Measurements from ENCODE around the gene MATCAP1.

Gene MATCAP1

GRCh38 chr16:67212766-67213165 lies 29.0 kb upstream of the MATCAP1 start:
- Histone ChIP-seq H3F3A (ENCODE audit: insufficient read depth, low read length) (no peaks in the 10 kb centered on the region), H3K79me2 (ENCODE audit: low read length) (no peaks in the 10 kb centered on the region), H4K20me1 (ENCODE audit: insufficient read depth, low read length) (no peaks in the 10 kb centered on the region), H3K4me2 (ENCODE audit: low read depth, low read length) (no peak overlapping the region), H2AFZ (ENCODE audit: low read length) (no peak overlapping the region), H3K4me1 (ENCODE audit: low read length) (no peaks in the 10 kb centered on the region), H3K36me3 (replicated peaks; ENCODE audit: insufficient read depth, low read length) (no peaks in the 10 kb centered on the region), H3K9me3 (replicated peaks; ENCODE audit: insufficient read depth, low read length) (no peaks in the 10 kb centered on the region), H3K27ac (ENCODE audit: low read length) (no peak overlapping the region), H3K9ac (ENCODE audit: low read length) (no peak overlapping the region), H3K27me3 (replicated peaks; ENCODE audit: insufficient read depth, low read length) (no peaks in the 10 kb centered on the region; the same call in 1 of the 2 replicates), H3K9me2 (replicated peaks; ENCODE audit: insufficient read depth, low read length) (no peaks in the 10 kb centered on the region), H3K4me3 (ENCODE audit: low read length) (no peak overlapping the region)
- DNase-seq, result no peak
- TF ChIP-seq EZH2phosphoT487 (IDR thresholded peaks at IDR 0.05; ENCODE audit: low read length) (no peak), EZH2 (optimal IDR thresholded peaks at IDR 0.05; ENCODE audit: low read depth, low read length) (no peak), CTCF (IDR thresholded peaks at IDR 0.05; ENCODE audit: low read length) (no peak)

- no peak for DNase-seq
- Histone ChIP-seq H2AFZ (ENCODE audit: low read length) (no peak overlapping the region), H3K4me1 (ENCODE audit: low read length) (no peaks in the 10 kb centered on the region), H3K9ac (ENCODE audit: low read length) (no peak overlapping the region), H3K9me2 (replicated peaks; ENCODE audit: insufficient read depth, low read length) (no peaks in the 10 kb centered on the region), H3K9me3 (replicated peaks; ENCODE audit: insufficient read depth, low read length) (no peaks in the 10 kb centered on the region), H4K20me1 (ENCODE audit: insufficient read depth, low read length) (no peaks in the 10 kb centered on the region), H3K36me3 (replicated peaks; ENCODE audit: insufficient read depth, low read length) (no peaks in the 10 kb centered on the region), H3K4me3 (ENCODE audit: low read length) (no peak overlapping the region), H3K27me3 (replicated peaks; ENCODE audit: insufficient read depth, low read length) (no peaks in the 10 kb centered on the region; the same call in 1 of the 2 replicates), H3K27ac (ENCODE audit: low read length) (no peak overlapping the region), H3F3A (ENCODE audit: insufficient read depth, low read length) (no peaks in the 10 kb centered on the region), H3K79me2 (ENCODE audit: low read length) (no peaks in the 10 kb centered on the region), H3K4me2 (ENCODE audit: low read depth, low read length) (no peak overlapping the region)
- TF ChIP-seq EZH2 (optimal IDR thresholded peaks at IDR 0.05; ENCODE audit: low read depth, low read length), result no peak
- no peak for TF ChIP-seq CTCF (IDR thresholded peaks at IDR 0.05; ENCODE audit: low read length)
- no peak for TF ChIP-seq EZH2phosphoT487 (IDR thresholded peaks at IDR 0.05; ENCODE audit: low read length)
These were observed 27.9 kb upstream of the MATCAP1 start for GRCh38 chr16:67211674-67212073.

- H4K20me1 ChIP-seq (ENCODE audit: insufficient read depth, low read length), result no peaks in the 10 kb centered on the region
- TF ChIP-seq EZH2phosphoT487 (IDR thresholded peaks at IDR 0.05; ENCODE audit: low read length) (no peak), EZH2 (optimal IDR thresholded peaks at IDR 0.05; ENCODE audit: low read depth, low read length) (no peak), CTCF (IDR thresholded peaks at IDR 0.05; ENCODE audit: low read length) (no peak)
- H3K27me3 ChIP-seq (replicated peaks; ENCODE audit: insufficient read depth, low read length), result no peaks in the 10 kb centered on the region
- no peak overlapping the region for H3K9ac ChIP-seq (ENCODE audit: low read length)
- no peak for DNase-seq
- no peak overlapping the region for H3K4me3 ChIP-seq (ENCODE audit: low read length)
- no peaks in the 10 kb centered on the region for H3K79me2 ChIP-seq (ENCODE audit: low read length)
- H3F3A ChIP-seq (ENCODE audit: insufficient read depth, low read length), result no peaks in the 10 kb centered on the region
- no peaks in the 10 kb centered on the region for H3K9me2 ChIP-seq (replicated peaks; ENCODE audit: insufficient read depth, low read length)
- no peaks in the 10 kb centered on the region for H3K36me3 ChIP-seq (replicated peaks; ENCODE audit: insufficient read depth, low read length)
- H3K4me1 ChIP-seq (ENCODE audit: low read length), result no peaks in the 10 kb centered on the region
- H3K4me2 ChIP-seq (ENCODE audit: low read depth, low read length), result no peak overlapping the region
- no peak overlapping the region for H2AFZ ChIP-seq (ENCODE audit: low read length)
- H3K9me3 ChIP-seq (replicated peaks; ENCODE audit: insufficient read depth, low read length), result no peaks in the 10 kb centered on the region
- no peak overlapping the region for H3K27ac ChIP-seq (ENCODE audit: low read length)
These were observed 26.5 kb upstream of the MATCAP1 start for GRCh38 chr16:67210069-67210937.

Measured in MM.1S (cell line).